Measurements from ENCODE around the gene EDRF1. TPM values are rescaled to one million over a fixed set of nuclear protein-coding genes. Genes with fewer than 3 reads are reported as not detected.

Gene EDRF1
- total RNA-seq, 1 experiment from 2014 or later = 24.1 TPM

DNA sequence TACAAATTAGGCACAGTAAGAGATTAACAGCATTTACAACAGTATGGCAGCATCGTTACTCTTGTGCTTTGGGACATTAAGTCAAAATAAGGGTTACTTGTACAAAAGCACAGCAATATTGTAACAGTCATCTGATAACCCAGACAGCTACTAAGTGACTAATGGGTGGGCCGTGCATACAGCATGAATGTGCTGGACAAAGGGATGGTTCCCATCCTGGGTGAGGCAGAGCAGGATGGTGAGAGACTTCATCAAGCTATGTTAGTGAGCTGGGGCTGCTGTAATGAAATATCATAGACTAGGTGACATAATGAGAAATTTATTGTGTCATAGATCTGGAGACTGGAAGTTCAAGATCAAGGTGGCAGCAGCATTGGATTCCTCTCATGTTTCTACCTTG is 25.4 kb downstream of the EDRF1 start:
- no peak overlapping the region for H3K27ac Mint-ChIP-seq (ENCODE audit: low read depth, unreplicated experiment)
- H3K4me3 Mint-ChIP-seq (ENCODE audit: unreplicated experiment) = no peak overlapping the region
- H3K27me3 Mint-ChIP-seq (ENCODE audit: insufficient read depth, unreplicated experiment) = no peaks in the 10 kb centered on the region
- intact Hi-C loops (cut with micrococcal nuclease) = no loop called here
- peaks cover 95% of the 10 kb centered on the region for H3K36me3 Mint-ChIP-seq (ENCODE audit: insufficient read depth, unreplicated experiment)
- TF ChIP-seq, protein P1, sequence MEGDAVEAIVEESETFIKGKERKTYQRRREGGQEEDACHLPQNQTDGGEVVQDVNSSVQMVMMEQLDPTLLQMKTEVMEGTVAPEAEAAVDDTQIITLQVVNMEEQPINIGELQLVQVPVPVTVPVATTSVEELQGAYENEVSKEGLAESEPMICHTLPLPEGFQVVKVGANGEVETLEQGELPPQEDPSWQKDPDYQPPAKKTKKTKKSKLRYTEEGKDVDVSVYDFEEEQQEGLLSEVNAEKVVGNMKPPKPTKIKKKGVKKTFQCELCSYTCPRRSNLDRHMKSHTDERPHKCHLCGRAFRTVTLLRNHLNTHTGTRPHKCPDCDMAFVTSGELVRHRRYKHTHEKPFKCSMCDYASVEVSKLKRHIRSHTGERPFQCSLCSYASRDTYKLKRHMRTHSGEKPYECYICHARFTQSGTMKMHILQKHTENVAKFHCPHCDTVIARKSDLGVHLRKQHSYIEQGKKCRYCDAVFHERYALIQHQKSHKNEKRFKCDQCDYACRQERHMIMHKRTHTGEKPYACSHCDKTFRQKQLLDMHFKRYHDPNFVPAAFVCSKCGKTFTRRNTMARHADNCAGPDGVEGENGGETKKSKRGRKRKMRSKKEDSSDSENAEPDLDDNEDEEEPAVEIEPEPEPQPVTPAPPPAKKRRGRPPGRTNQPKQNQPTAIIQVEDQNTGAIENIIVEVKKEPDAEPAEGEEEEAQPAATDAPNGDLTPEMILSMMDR (IDR thresholded peaks at IDR 0.05; ENCODE audit: unreplicated experiment) = no peak
- CTCF ChIA-PET = no interaction called here
- no peaks in the 10 kb centered on the region for H3K4me1 Mint-ChIP-seq (ENCODE audit: insufficient read depth, unreplicated experiment)
- H3K9me3 Mint-ChIP-seq (ENCODE audit: unreplicated experiment) = no peaks in the 10 kb centered on the region
- POLR2A ChIA-PET = interaction anchor here (0.7 kb wide), 1 partner anchor 26 kb away, joined by 4 read pairs; the partner anchor contains the start of gene EDRF1
- DNase-seq (ENCODE audit: unreplicated experiment) = no peak
- no TSS peak for BruUV-seq (replicated peaks)

- H3K36me3 Mint-ChIP-seq (ENCODE audit: insufficient read depth, unreplicated experiment) = peaks cover 95% of the 10 kb centered on the region
- CTCF ChIA-PET = no interaction called here
- no peaks in the 10 kb centered on the region for H3K27me3 Mint-ChIP-seq (ENCODE audit: insufficient read depth, unreplicated experiment)
- H3K27ac Mint-ChIP-seq (ENCODE audit: low read depth, unreplicated experiment) = no peak overlapping the region
- H3K9me3 Mint-ChIP-seq (ENCODE audit: unreplicated experiment) = no peaks in the 10 kb centered on the region
- POLR2A ChIA-PET = interaction anchor here (0.7 to 2.2 kb wide), 3 partner anchors 9 to 482 kb away, joined by 3 to 10 read pairs (median 3); partner anchors contain the start of genes BCCIP and UROS
- BruUV-seq (replicated peaks) = no TSS peak
- TF ChIP-seq, protein P1 (IDR thresholded peaks at IDR 0.05; ENCODE audit: unreplicated experiment) = no peak
- no peak overlapping the region for H3K4me3 Mint-ChIP-seq (ENCODE audit: unreplicated experiment)
- no peak for DNase-seq (ENCODE audit: unreplicated experiment)
- H3K4me1 Mint-ChIP-seq (ENCODE audit: insufficient read depth, unreplicated experiment) = no peaks in the 10 kb centered on the region
- intact Hi-C loops (cut with micrococcal nuclease) = no loop called here
Measured at GRCh38 chr10:125747417-125747816, 27.9 kb downstream of the EDRF1 start.

DNA sequence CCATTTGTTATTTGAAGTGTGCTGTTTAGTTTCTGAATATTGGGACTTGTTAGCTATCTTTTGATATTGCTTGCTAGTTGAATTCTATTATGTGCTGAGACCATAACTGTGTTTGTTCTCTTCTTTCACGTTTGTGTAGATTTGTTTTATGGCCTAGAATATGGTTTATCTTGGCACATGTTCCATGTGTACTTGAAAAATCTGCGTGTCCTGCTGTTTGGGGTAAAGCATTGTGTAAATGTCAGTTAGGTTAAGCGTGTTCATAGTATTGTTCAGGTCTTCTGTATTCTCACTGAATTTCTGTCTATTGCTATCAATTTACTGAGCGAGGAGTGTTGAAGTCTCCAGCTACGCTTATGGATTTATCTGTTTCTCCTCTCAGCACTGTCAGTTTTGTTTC is 36.7 kb downstream of the EDRF1 start:
- no peak for DNase-seq (ENCODE audit: unreplicated experiment)
- ChIA-PET POLR2A (no interaction called here), CTCF (interaction anchor here (0.6 kb wide), 1 partner anchor 1105 kb away, joined by 3 read pairs; no protein-coding TSS in a partner anchor)
- no peaks in the 10 kb centered on the region for H3K4me1 Mint-ChIP-seq (ENCODE audit: insufficient read depth, unreplicated experiment)
- TF ChIP-seq, protein P1 (IDR thresholded peaks at IDR 0.05; ENCODE audit: unreplicated experiment) = no peak
- no peak overlapping the region for H3K4me3 Mint-ChIP-seq (ENCODE audit: unreplicated experiment)
- peaks cover 93% of the 10 kb centered on the region for H3K36me3 Mint-ChIP-seq (ENCODE audit: insufficient read depth, unreplicated experiment)
- H3K27ac Mint-ChIP-seq (ENCODE audit: low read depth, unreplicated experiment) = no peak overlapping the region
- no peaks in the 10 kb centered on the region for H3K9me3 Mint-ChIP-seq (ENCODE audit: unreplicated experiment)
- intact Hi-C loops (cut with micrococcal nuclease) = no loop called here
- no TSS peak for BruUV-seq (replicated peaks)
- no peaks in the 10 kb centered on the region for H3K27me3 Mint-ChIP-seq (ENCODE audit: insufficient read depth, unreplicated experiment)

- Mint-ChIP-seq H3K27me3 (ENCODE audit: insufficient read depth, unreplicated experiment) (no peaks in the 10 kb centered on the region), H3K36me3 (ENCODE audit: insufficient read depth, unreplicated experiment) (peaks cover 93% of the 10 kb centered on the region)
- CTCF ChIA-PET = no interaction called here
Measured at GRCh38 chr10:125756853-125757487, 37.5 kb downstream of the EDRF1 start.

More at GRCh38 chr10:125756853-125757487, 37.5 kb downstream of the EDRF1 start:
- no peaks in the 10 kb centered on the region for H3K4me1 Mint-ChIP-seq (ENCODE audit: insufficient read depth, unreplicated experiment)
- DNase-seq (ENCODE audit: unreplicated experiment) = no peak
- no peak overlapping the region for H3K4me3 Mint-ChIP-seq (ENCODE audit: unreplicated experiment)
- POLR2A ChIA-PET = no interaction called here
- no peak overlapping the region for H3K27ac Mint-ChIP-seq (ENCODE audit: low read depth, unreplicated experiment)
- H3K9me3 Mint-ChIP-seq (ENCODE audit: unreplicated experiment) = no peaks in the 10 kb centered on the region
- intact Hi-C loops (cut with micrococcal nuclease) = no loop called here
- TF ChIP-seq, protein P1 (IDR thresholded peaks at IDR 0.05; ENCODE audit: unreplicated experiment) = no peak
- BruUV-seq (replicated peaks) = no TSS peak

Measured in MCF 10A (cell line).